GM23338 (cell line): Measurements from ENCODE around the gene MRPL24. TPM values are rescaled to one million over a fixed set of nuclear protein-coding genes. Genes with fewer than 3 reads are reported as not detected.

ENCODE experiments used
- ATAC-seq: fragments of 200-7000 bp; cut with Tn5 transposase; 3 replicates; pipeline ENCODE4 v1.9.1; 2020
- DNase-seq: peaks from one replicate; pipeline ENCODE4 v3.0.0-alpha.2; 2015; ENCODE audit warnings: low spot score
- H2AFZ ChIP-seq: fragments of 200-600 bp; sonication (generic); 2 replicates; pipeline ENCODE4 v1.8.0; 2016; ENCODE audit warnings: antibody characterized with exemption, mild to moderate bottlenecking, moderate library complexity
- H3F3A ChIP-seq: fragments of 200-600 bp; sonication (generic); replicated peaks from 2 replicates; pipeline ENCODE4 v1.8.0; 2017; ENCODE audit warnings: antibody characterized with exemption, mixed run types, low read depth
- H3K27ac ChIP-seq: fragments of 200-600 bp; sonication (generic); 2 replicates; pipeline ENCODE4 v1.6.1; 2016; ENCODE audit warnings: low read depth
- H3K27me3 ChIP-seq: fragments of 200-600 bp; sonication (generic); 2 replicates; pipeline ENCODE4 v1.8.0; 2016; ENCODE audit warnings: mild to moderate bottlenecking, mixed run types, moderate library complexity; ENCODE audit not compliant: insufficient read depth
- H3K36me3 ChIP-seq: fragments of 200-600 bp; sonication (generic); 2 replicates; pipeline ENCODE4 v1.8.0; 2016; ENCODE audit warnings: mild to moderate bottlenecking; ENCODE audit not compliant: insufficient read depth
- H3K4me1 ChIP-seq: fragments of 200-600 bp; sonication (generic); 2 replicates; pipeline ENCODE4 v1.8.0; 2016; ENCODE audit warnings: mild to moderate bottlenecking, moderate library complexity; ENCODE audit not compliant: insufficient read depth
- H3K4me2 ChIP-seq: fragments of 200-600 bp; sonication (generic); 2 replicates; pipeline ENCODE4 v1.7.1; 2017; ENCODE audit warnings: mixed run types
- H3K4me3 ChIP-seq: fragments of 200-600 bp; sonication (generic); 2 replicates; pipeline ENCODE4 v1.6.1; 2016; ENCODE audit warnings: mixed run types
- H3K79me2 ChIP-seq: fragments of 200-600 bp; sonication (generic); replicated peaks from 2 replicates; pipeline ENCODE4 v1.8.0; 2017; ENCODE audit warnings: mild to moderate bottlenecking; ENCODE audit not compliant: insufficient read depth
- H3K9me2 ChIP-seq: fragments of 200-600 bp; sonication (generic); 2 replicates; pipeline ENCODE4 v1.8.0; 2017; ENCODE audit not compliant: insufficient read depth
- H4K20me1 ChIP-seq: fragments of 200-600 bp; sonication (generic); replicated peaks from 2 replicates; pipeline ENCODE4 v1.8.0; 2017; ENCODE audit warnings: mild to moderate bottlenecking; ENCODE audit not compliant: insufficient read depth
- H3K27ac Mint-ChIP-seq: 2 replicates; pipeline ENCODE4 v1.8.0; 2020; ENCODE audit warnings: inconsistent platforms, mild to moderate bottlenecking, moderate library complexity, mixed read lengths
- H3K27me3 Mint-ChIP-seq: 3 replicates; pipeline ENCODE4 v1.8.0; 2022; ENCODE audit warnings: low read depth, mild to moderate bottlenecking, moderate library complexity, mixed read lengths, inconsistent platforms; ENCODE audit not compliant: insufficient read depth, poor library complexity
- H3K36me3 Mint-ChIP-seq: 3 replicates; pipeline ENCODE4 v1.8.0; 2021; ENCODE audit warnings: low read depth, mild to moderate bottlenecking, inconsistent platforms, moderate library complexity, mixed read lengths
- H3K4me1 Mint-ChIP-seq: 3 replicates; pipeline ENCODE4 v1.8.0; 2020; ENCODE audit warnings: mild to moderate bottlenecking, inconsistent platforms, mixed read lengths
- H3K4me3 Mint-ChIP-seq: 3 replicates; pipeline ENCODE4 v1.8.0; 2021; ENCODE audit warnings: moderate library complexity, mild to moderate bottlenecking, inconsistent platforms, mixed read lengths
- H3K9me3 Mint-ChIP-seq: 3 replicates; pipeline ENCODE4 v1.8.0; 2020; ENCODE audit warnings: moderate library complexity, mild to moderate bottlenecking, inconsistent platforms, mixed read lengths
- CREB1 ChIP-seq: fragments of 250-450 bp; sonication (Bioruptor Pico); IDR thresholded peaks from 2 replicates; pipeline ENCODE4 v1.5.0; 2020; ENCODE audit warnings: low read depth, mild to moderate bottlenecking, moderate library complexity
- CTCF ChIP-seq, 2 experiments: fragments of 200-600 bp in 1 of 2; sonication (generic) in 1 of 2; conservative IDR thresholded peaks; 2 replicates each; pipeline versions ENCODE4 v1.5.1 to v1.6.1; 2016 to 2017; ENCODE audit warnings: antibody characterized with exemption in 2 of 2, low read depth in 2 of 2, mild to moderate bottlenecking in 2 of 2, moderate library complexity in 1 of 2
- ETS1 ChIP-seq: IDR thresholded peaks from 2 replicates; pipeline ENCODE4 v1.6.1; 2016; ENCODE audit warnings: antibody characterized with exemption
- EZH2 ChIP-seq: fragments of 200-600 bp; sonication (generic); IDR thresholded peaks from one replicate; pipeline ENCODE4 v1.8.0; 2017; ENCODE audit warnings: antibody characterized with exemption, mild to moderate bottlenecking, low read depth; ENCODE audit not compliant: unreplicated experiment
- EZH2phosphoT487 ChIP-seq: fragments of 200-600 bp; sonication (generic); IDR thresholded peaks from one replicate; pipeline ENCODE4 v1.8.1; 2018; ENCODE audit warnings: antibody characterized with exemption; ENCODE audit not compliant: unreplicated experiment
- JUNB ChIP-seq: IDR thresholded peaks from one replicate; pipeline ENCODE4 v1.6.1; 2016; ENCODE audit warnings: antibody characterized with exemption; ENCODE audit not compliant: unreplicated experiment
- NANOG ChIP-seq: IDR thresholded peaks from 2 replicates; pipeline ENCODE4 v1.6.1; 2016; ENCODE audit warnings: antibody characterized with exemption, borderline replicate concordance
- POLR2AphosphoS5 ChIP-seq: IDR thresholded peaks from 2 replicates; pipeline ENCODE4 v1.6.1; 2016; ENCODE audit warnings: antibody characterized with exemption, low read depth
- REST ChIP-seq: IDR thresholded peaks from one replicate; pipeline ENCODE4 v1.6.1; 2018; ENCODE audit warnings: antibody characterized with exemption; ENCODE audit not compliant: unreplicated experiment
- STAT1 ChIP-seq: IDR thresholded peaks from one replicate; pipeline ENCODE4 v1.6.1; 2016; ENCODE audit warnings: antibody characterized with exemption; ENCODE audit not compliant: unreplicated experiment
- ZNF114 ChIP-seq: fragments of 250-450 bp; sonication (Bioruptor Pico); IDR thresholded peaks from 2 replicates; pipeline ENCODE4 v1.5.0; 2020; ENCODE audit warnings: mild to moderate bottlenecking, moderate library complexity
- ZNF331 ChIP-seq: fragments of 250-450 bp; sonication (Bioruptor Pico); IDR thresholded peaks from 2 replicates; pipeline ENCODE4 v1.5.0; 2020; ENCODE audit warnings: low read depth, mild to moderate bottlenecking, moderate library complexity
- ZNF462 ChIP-seq: fragments of 250-450 bp; sonication (Bioruptor Pico); IDR thresholded peaks from 2 replicates; pipeline ENCODE4 v1.5.0; 2020; ENCODE audit warnings: mild to moderate bottlenecking, moderate library complexity
- polyA plus RNA-seq: library from polyadenylated mRNA; unstranded; fragments of >200 nt; fragmentation: Nextera tagmentation; extraction: Ambion mirVana; gene quantifications from 2 replicates; pipeline ENCODE4 v1.2.1, GENCODE V29; 2016
- total RNA-seq: library from RNA; depleted of rRNA; stranded (reverse); fragments of >200 nt; shearing (Covaris generic); gene quantifications from 2 replicates; pipeline ENCODE4 v1.2.3, GENCODE V29; 2014

MRPL24 gene
- total and polyA plus RNA-seq, 2 experiments from 2014 or later, result 18.8 to 45.7 TPM

GRCh38 chr1:156781585-156782186, 40.8 kb upstream of the MRPL24 start:
- Histone ChIP-seq H3K4me3 (no peak overlapping the region), H3K4me1 (no peaks in the 10 kb centered on the region), H3K79me2 (peaks cover 71% of the 10 kb centered on the region), H2AFZ (no peak overlapping the region), H4K20me1 (peaks cover 47% of the 10 kb centered on the region), H3K4me2 (no peak overlapping the region), H3K27ac (no peak overlapping the region), H3K36me3 (peaks cover 7% of the 10 kb centered on the region; the same call in 1 of the 2 replicates), H3F3A (no peaks in the 10 kb centered on the region), H3K27me3 (no peaks in the 10 kb centered on the region), H3K9me2 (no peaks in the 10 kb centered on the region)
- no peak for ATAC-seq
- no peak for DNase-seq
- TF ChIP-seq EZH2, result no peak
- no peak for TF ChIP-seq STAT1
- no peak for TF ChIP-seq ZNF114 (CRISPR knock-in tag)
- no peak for TF ChIP-seq EZH2phosphoT487
- TF ChIP-seq NANOG, result no peak
- TF ChIP-seq ZNF331, result no peak
- no peak for TF ChIP-seq JUNB
- TF ChIP-seq CREB1 (CRISPR knock-in tag), result no peak
- no peak for TF ChIP-seq CTCF (conservative IDR thresholded peaks at IDR 0.05; ENCODE audit: low read depth in 2 of 2)
- no peak for TF ChIP-seq ZNF462 (CRISPR knock-in tag)
- TF ChIP-seq ETS1, result no peak
- no peak for TF ChIP-seq POLR2AphosphoS5
- TF ChIP-seq REST, result no peak
- Mint-ChIP-seq H3K9me3 (no peaks in the 10 kb centered on the region), H3K36me3 (peaks cover 43% of the 10 kb centered on the region), H3K4me3 (no peak overlapping the region), H3K27ac (no peak overlapping the region), H3K4me1 (no peaks in the 10 kb centered on the region; the same call in 2 of the 3 replicates), H3K27me3 (peaks cover 4% of the 10 kb centered on the region)
